HCT116 (cell line): ENCODE results near the gene SCCPDH. TPM values are rescaled to one million over a fixed set of nuclear protein-coding genes. Genes with fewer than 3 reads are reported as not detected.

Source experiments
- ATAC-seq: fragments of 200-7000 bp; cut with Tn5 transposase; 2 replicates; pipeline ENCODE4 v1.9.1; 2020; ENCODE audit warnings: mild to moderate bottlenecking, moderate library complexity
- BruUV-seq: library from RNA; stranded (reverse); fragments of 400-500 nt; replicated peaks from 2 replicates; lab custom pipeline; 2021; lab: Mats Ljungman, UMichigan
- CTCF ChIA-PET: fragments of 300-600 bp; sonication (Branson Sonifier 250); formaldehyde crosslinking; loops from one replicate; lab custom pipeline; 2021; ENCODE audit warnings: antibody characterized with exemption; lab: Charles Lee
- POLR2A ChIA-PET: fragments of 300-600, 350-600 bp; sonication (Branson Sonifier 250); formaldehyde crosslinking; loops from one replicate; lab custom pipeline; 2021; ENCODE audit warnings: antibody characterized with exemption; lab: Charles Lee
- RAD21 ChIA-PET, 2 experiments: fragments of 300-600 bp; sonication (Branson Sonifier 250); formaldehyde crosslinking; loops; one replicate each; lab custom pipeline; 2023; ENCODE audit warnings: low total read pairs in 2 of 2; ENCODE audit not compliant: uncharacterized antibody in 2 of 2, unreplicated experiment in 2 of 2, low non-redundant PET in 1 of 2; lab: Charles Lee
- DNase-seq: peaks from one replicate; pipeline ENCODE4 v3.0.0-alpha.2; 2010; ENCODE audit warnings: low read depth, low spot score
- H2AFZ ChIP-seq: fragments of 200-600 bp; shearing (Covaris generic), sonication (generic); 2 replicates; pipeline ENCODE4 v1.6.1; 2017; ENCODE audit warnings: low read depth, mixed run types, mixed read lengths, antibody characterized with exemption, low read length; ENCODE audit not compliant: poor library complexity, severe bottlenecking
- H3K27ac ChIP-seq: 2 replicates; pipeline ENCODE4 v1.5.1; 2012; ENCODE audit warnings: low read depth, low read length
- H3K27me3 ChIP-seq: fragments of 200-600 bp; sonication (generic); 2 replicates; pipeline ENCODE4 v1.6.1; 2016; ENCODE audit warnings: mixed run types, low read length, mixed read lengths; ENCODE audit not compliant: insufficient read depth
- H3K36me3 ChIP-seq, 2 experiments: fragments of 200-500 bp in 1 of 2; fragments of 200-600 bp in 1 of 2; sonication (Bioruptor generic) in 1 of 2; sonication (generic) in 1 of 2; 2 replicates each; pipeline versions ENCODE4 v1.5.1 to v1.6.1; 2014 to 2016; ENCODE audit warnings: low read length in 2 of 2, inconsistent platforms in 1 of 2, mixed read lengths in 1 of 2, mixed run types in 1 of 2; ENCODE audit not compliant: insufficient read depth in 2 of 2, control insufficient read depth in 1 of 2
- H3K4me1 ChIP-seq, 2 experiments: fragments of 200-600 bp in 1 of 2; sonication (generic) in 1 of 2; 2 replicates each; pipeline versions ENCODE4 v1.5.1 to v1.6.1; 2012 to 2017; ENCODE audit warnings: low read length in 2 of 2, inconsistent platforms in 1 of 2, mild to moderate bottlenecking in 1 of 2, mixed read lengths in 1 of 2, mixed run types in 1 of 2, moderate library complexity in 1 of 2; ENCODE audit not compliant: insufficient read depth in 2 of 2, control insufficient read depth in 1 of 2
- H3K4me2 ChIP-seq: fragments of 200-600 bp; sonication (generic); 2 replicates; pipeline ENCODE4 v1.6.1; 2017; ENCODE audit warnings: mixed run types, low read length, mixed read lengths
- H3K4me3 ChIP-seq, 2 experiments: fragments of 200-600 bp in 1 of 2; sonication (generic) in 1 of 2; replicated peaks in 1 of 2; 2 replicates each; pipeline ENCODE4 v1.5.1; 2011 to 2016; ENCODE audit warnings: low read length in 2 of 2, control low read depth in 1 of 2, low read depth in 1 of 2, mild to moderate bottlenecking in 1 of 2, mixed read lengths in 1 of 2, mixed run types in 1 of 2
- H3K79me2 ChIP-seq: fragments of 200-600 bp; sonication (generic); 2 replicates; pipeline ENCODE4 v1.6.1; 2017; ENCODE audit warnings: mild to moderate bottlenecking, mixed run types, low read length, moderate library complexity, mixed read lengths; ENCODE audit not compliant: insufficient read depth
- H3K9ac ChIP-seq: fragments of 200-600 bp; sonication (generic); 2 replicates; pipeline ENCODE4 v1.6.1; 2016; ENCODE audit warnings: low read length, mixed read lengths
- H3K9me2 ChIP-seq: fragments of 200-600 bp; sonication (generic), shearing (Covaris generic); 2 replicates; pipeline ENCODE4 v1.6.1; 2017; ENCODE audit warnings: mixed run types, mild to moderate bottlenecking, moderate library complexity; ENCODE audit not compliant: insufficient read depth
- H3K9me3 ChIP-seq, 2 experiments: fragments of 200-500 bp in 1 of 2; fragments of 200-600 bp in 1 of 2; sonication (Bioruptor generic) in 1 of 2; sonication (generic) in 1 of 2; 2 replicates each; pipeline ENCODE4 v1.6.1; 2014 to 2017; ENCODE audit warnings: low read length in 2 of 2, mixed read lengths in 2 of 2, inconsistent platforms in 1 of 2, low read depth in 1 of 2, mild to moderate bottlenecking in 1 of 2, mixed run types in 1 of 2, moderate library complexity in 1 of 2; ENCODE audit not compliant: control insufficient read depth in 1 of 2, insufficient read depth in 1 of 2
- H4K20me1 ChIP-seq: fragments of 200-600 bp; sonication (generic), shearing (Covaris generic); 2 replicates; pipeline ENCODE4 v1.6.1; 2017; ENCODE audit warnings: mixed run types, mild to moderate bottlenecking, moderate library complexity; ENCODE audit not compliant: insufficient read depth
- ATF3 ChIP-seq: IDR thresholded peaks from 2 replicates; pipeline ENCODE4 v1.6.1; 2012
- CBX3 ChIP-seq: IDR thresholded peaks from 2 replicates; pipeline ENCODE4 v1.6.1; 2012; ENCODE audit warnings: low read depth
- EGR1 ChIP-seq: IDR thresholded peaks from 2 replicates; pipeline ENCODE4 v1.6.1; 2012; ENCODE audit warnings: low read depth
- MAX ChIP-seq: IDR thresholded peaks from 2 replicates; pipeline ENCODE4 v1.6.1; 2012
- POLR2A ChIP-seq: IDR thresholded peaks from 2 replicates; pipeline ENCODE4 v1.7.0; 2011; ENCODE audit warnings: borderline replicate concordance; ENCODE audit not compliant: insufficient read depth, insufficient read length; ENCODE audit errors: extremely low read depth
- RAD21 ChIP-seq: IDR thresholded peaks from 2 replicates; pipeline ENCODE4 v1.6.1; 2012; ENCODE audit warnings: low read depth, mild to moderate bottlenecking
- SP1 ChIP-seq: IDR thresholded peaks from 2 replicates; pipeline ENCODE4 v1.6.1; 2012; ENCODE audit warnings: low read depth
- SRF ChIP-seq: IDR thresholded peaks from 2 replicates; pipeline ENCODE4 v1.6.1; 2012; ENCODE audit warnings: low read depth
- YY1 ChIP-seq: IDR thresholded peaks from 2 replicates; pipeline ENCODE4 v1.6.1; 2011; ENCODE audit warnings: low read length, low read depth, moderate library complexity, mild to moderate bottlenecking; ENCODE audit not compliant: insufficient replicate concordance; ENCODE audit errors: extremely low read depth
- ZBTB33 ChIP-seq: IDR thresholded peaks from 2 replicates; pipeline ENCODE4 v1.6.1; 2011; ENCODE audit warnings: mild to moderate bottlenecking, low read length, moderate library complexity; ENCODE audit not compliant: insufficient replicate concordance; ENCODE audit errors: extremely low read depth
- ZNF274 ChIP-seq: fragments of 200-500 bp; sonication (Bioruptor generic); IDR thresholded peaks from 2 replicates; pipeline ENCODE4 v1.6.1; 2014; ENCODE audit warnings: mild to moderate bottlenecking, low read depth, low read length, inconsistent platforms
- intact Hi-C: fragments of 100-400 bp; cut with micrococcal nuclease; formaldehyde crosslinking; loops from 2 replicates; pipeline ENCODE4 v1.10.0; 2022
- total RNA-seq: library from RNA; stranded (reverse); gene quantifications from one replicate; pipeline ENCODE4 v1.2.1, GENCODE V29; 2021; ENCODE audit not compliant: unreplicated experiment
- TF ChIP-seq, protein P1 (sequence below): IDR thresholded peaks from 2 replicates; pipeline ENCODE4 v1.6.1; 2012; ENCODE audit warnings: low read depth

Gene SCCPDH
- total RNA-seq, 1 experiment from 2014 or later = 0.30 TPM

DNA sequence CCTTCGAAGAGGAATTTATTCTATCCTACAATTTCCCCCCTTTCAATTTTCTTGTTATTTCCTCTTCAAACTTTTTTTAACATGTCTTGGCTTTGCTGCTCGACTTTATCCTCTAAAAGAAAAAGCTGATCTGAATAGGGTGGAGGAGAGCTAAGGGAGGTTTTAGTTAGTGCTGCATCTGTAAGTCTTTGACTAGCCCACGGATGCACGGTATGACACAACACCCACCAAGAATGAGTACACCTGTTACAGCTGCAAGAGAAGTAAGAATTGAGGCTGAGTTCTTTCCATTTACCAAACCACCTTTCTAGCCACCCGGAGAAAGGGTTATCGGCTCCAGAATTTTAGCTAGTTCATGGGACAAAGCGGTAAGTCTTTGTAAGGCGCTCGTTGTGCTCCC is 23.8 kb downstream of the SCCPDH start:
- Histone ChIP-seq H3K9me3 (no peaks in the 10 kb centered on the region), H2AFZ (no peak overlapping the region), H3K27ac (no peak overlapping the region), H3K4me3 (no peak overlapping the region), H3K79me2 (no peaks in the 10 kb centered on the region), H3K9me2 (no peaks in the 10 kb centered on the region), H3K9ac (no peak overlapping the region), H3K4me2 (no peak overlapping the region), H3K27me3 (no peaks in the 10 kb centered on the region), H4K20me1 (no peaks in the 10 kb centered on the region), H3K36me3 (no peaks in the 10 kb centered on the region), H3K4me1 (no peaks in the 10 kb centered on the region)
- BruUV-seq = no TSS peak
- POLR2A ChIA-PET = no interaction called here
- no peak for DNase-seq
- RAD21 ChIA-PET = no interaction called here
- CTCF ChIA-PET = no interaction called here
- intact Hi-C loops = no loop called here
- TF ChIP-seq POLR2A (no peak), ZBTB33 (no peak), MAX (no peak), RAD21 (no peak), ATF3 (no peak), CBX3 (no peak), SRF (no peak), EGR1 (no peak), ZNF274 (no peak), SP1 (no peak), YY1 (no peak)
- TF ChIP-seq, protein P1, sequence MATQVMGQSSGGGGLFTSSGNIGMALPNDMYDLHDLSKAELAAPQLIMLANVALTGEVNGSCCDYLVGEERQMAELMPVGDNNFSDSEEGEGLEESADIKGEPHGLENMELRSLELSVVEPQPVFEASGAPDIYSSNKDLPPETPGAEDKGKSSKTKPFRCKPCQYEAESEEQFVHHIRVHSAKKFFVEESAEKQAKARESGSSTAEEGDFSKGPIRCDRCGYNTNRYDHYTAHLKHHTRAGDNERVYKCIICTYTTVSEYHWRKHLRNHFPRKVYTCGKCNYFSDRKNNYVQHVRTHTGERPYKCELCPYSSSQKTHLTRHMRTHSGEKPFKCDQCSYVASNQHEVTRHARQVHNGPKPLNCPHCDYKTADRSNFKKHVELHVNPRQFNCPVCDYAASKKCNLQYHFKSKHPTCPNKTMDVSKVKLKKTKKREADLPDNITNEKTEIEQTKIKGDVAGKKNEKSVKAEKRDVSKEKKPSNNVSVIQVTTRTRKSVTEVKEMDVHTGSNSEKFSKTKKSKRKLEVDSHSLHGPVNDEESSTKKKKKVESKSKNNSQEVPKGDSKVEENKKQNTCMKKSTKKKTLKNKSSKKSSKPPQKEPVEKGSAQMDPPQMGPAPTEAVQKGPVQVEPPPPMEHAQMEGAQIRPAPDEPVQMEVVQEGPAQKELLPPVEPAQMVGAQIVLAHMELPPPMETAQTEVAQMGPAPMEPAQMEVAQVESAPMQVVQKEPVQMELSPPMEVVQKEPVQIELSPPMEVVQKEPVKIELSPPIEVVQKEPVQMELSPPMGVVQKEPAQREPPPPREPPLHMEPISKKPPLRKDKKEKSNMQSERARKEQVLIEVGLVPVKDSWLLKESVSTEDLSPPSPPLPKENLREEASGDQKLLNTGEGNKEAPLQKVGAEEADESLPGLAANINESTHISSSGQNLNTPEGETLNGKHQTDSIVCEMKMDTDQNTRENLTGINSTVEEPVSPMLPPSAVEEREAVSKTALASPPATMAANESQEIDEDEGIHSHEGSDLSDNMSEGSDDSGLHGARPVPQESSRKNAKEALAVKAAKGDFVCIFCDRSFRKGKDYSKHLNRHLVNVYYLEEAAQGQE = no peak
- ATAC-seq = no peak
